GM18519 (cell line): ENCODE measurements around the gene GEMIN5.

ENCODE experiments used
- ATAC-seq: cut with Tn5 transposase; IDR thresholded peaks from one replicate; pipeline ENCODE4 v1.9.1; 2021; ENCODE audit warnings: mild to moderate bottlenecking, moderate library complexity; ENCODE audit not compliant: unreplicated experiment, low FRiP score

The GEMIN5 gene

DNA sequence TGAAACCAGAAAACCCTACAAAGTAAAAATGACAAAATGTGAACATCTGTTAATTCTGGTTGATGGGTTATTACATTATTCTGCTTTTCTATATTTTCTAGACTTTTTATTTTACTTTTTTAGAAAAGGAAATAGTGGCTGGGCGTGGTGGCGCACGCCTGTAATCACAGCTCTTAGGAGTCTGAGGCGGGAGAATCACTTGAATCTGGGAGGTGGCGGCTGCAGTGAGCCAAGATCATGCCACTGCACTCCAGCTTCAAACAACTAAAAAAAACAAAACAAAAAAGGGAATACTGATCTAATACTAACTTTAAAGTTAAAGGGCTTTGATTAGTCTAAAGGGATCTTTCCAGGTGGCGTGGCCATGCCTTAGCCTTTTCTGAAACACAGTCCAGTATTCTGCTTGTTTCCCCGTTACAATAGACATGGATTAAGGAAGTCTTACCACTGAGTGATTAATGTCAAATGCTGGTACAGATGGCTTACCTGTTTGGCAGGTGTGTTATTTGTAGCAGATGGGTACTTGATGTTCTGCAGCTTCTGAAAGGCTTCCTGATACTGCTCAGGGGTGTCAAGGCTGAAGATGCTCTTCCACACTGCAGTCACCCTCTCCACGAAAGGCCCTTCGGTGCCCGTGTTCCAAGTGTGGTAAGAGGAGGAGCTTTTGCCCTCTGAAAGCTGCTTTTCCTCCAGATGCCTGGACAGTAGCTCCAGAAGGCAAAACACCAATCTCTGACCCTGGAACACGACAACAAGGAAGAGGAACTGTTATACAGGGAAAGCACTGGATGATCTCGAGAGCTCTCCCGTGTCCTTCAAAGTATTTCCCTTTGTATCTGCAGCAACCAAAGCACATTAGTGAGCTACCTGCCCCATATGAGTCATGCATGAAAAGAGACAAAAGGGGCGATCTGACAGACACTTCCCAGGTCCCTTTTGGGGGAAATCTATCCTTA lies 42.1 kb downstream of the GEMIN5 start:
- ATAC-seq = no peak

DNA sequence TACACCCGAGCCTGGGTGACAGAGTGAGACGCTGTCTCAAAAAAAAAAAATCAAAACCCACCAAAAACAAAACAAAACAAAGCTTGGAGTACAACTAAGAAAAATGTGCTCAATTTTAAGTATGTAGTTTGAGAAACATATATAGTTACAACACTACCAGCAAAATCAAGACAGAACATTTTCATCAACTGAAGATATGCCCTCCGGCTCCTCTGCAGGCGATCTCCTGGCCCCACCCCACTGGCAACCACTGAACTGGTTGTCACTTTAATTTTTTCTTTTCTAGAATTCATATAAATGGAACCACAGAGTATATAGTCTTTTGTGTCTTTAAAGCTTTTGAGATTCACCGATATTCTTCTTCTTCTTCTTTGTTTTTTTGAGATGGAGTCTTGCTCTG lies 44.6 kb downstream of the GEMIN5 start:
- ATAC-seq = no peak

DNA sequence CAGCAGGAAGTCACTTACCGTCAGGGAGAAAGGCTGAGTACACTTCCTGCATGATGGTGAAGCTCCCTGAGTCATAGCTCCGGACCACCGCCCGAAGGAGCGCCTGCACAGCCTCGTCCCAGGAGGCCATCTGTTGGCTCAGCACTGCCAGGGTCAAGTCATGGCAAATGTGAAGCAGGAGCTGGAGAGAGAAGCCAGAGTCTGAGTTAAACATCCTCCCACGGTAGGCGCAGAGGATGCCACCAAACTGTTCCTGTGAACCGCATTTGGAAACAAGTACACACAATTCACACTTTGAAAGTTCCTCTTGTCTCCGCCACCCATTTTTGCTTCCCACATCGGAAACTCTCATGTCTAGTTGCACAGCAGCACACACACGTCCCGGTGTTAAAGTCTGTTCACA lies 45.6 kb downstream of the GEMIN5 start:
- no peak for ATAC-seq

DNA sequence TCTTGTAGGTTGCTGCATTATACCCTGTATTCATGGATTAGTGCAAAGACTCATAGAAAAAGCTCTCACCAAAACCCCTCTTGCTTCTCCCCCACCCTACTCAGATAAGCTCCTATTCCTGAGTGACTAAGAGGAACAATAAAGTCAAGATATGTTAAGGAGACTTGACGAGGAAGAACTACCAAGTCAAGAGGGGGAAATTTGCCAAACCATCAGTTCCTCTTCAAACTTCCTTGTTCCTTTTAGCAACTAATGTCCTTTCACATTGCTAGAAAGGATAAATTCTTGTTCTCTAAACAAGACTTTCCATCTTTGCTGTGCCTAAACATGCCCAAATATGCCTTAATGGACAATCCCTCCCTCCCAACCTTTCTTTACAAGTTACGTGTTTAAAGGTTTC lies 52.6 kb downstream of the GEMIN5 start:
- ATAC-seq = no peak

DNA sequence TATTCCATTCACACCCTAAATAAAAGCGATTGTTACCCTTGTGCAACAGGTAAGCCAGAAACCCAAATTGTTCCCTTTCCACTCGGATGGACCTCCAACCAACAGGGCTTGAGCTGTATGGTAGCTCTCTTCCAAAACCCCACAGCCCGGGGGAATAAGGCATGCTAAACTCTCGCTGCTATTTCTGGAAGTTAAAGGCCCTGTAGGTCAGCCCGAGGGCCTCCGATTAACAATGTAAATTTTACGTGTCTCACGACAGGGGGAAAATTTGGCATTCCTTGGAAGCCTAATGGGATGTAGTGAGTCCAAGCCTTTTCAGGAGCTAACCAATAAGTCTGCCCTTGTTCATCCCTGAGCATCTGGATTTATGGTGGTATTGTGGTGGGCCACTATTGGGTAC lies 53.6 kb downstream of the GEMIN5 start:
- ATAC-seq = no peak

DNA sequence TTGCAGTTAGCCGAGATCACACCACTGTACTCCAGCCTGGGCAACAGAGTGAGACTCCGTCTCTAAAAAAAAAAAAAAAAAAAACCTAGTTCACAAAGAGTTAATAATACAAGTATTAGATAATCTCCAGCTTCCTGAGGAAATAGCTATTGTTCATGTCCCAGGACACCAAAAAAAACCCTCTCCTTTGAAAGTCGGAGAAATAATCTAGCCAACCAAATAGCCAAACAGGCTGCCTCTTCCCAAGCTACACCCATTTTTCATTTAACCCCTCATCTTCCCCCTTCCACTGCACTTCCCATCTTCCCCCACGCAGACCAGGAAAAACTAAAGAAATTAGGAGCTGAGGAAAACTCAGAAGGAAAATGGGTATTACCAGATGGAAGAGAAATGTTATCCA lies 56.0 kb downstream of the GEMIN5 start:
- ATAC-seq = no peak

DNA sequence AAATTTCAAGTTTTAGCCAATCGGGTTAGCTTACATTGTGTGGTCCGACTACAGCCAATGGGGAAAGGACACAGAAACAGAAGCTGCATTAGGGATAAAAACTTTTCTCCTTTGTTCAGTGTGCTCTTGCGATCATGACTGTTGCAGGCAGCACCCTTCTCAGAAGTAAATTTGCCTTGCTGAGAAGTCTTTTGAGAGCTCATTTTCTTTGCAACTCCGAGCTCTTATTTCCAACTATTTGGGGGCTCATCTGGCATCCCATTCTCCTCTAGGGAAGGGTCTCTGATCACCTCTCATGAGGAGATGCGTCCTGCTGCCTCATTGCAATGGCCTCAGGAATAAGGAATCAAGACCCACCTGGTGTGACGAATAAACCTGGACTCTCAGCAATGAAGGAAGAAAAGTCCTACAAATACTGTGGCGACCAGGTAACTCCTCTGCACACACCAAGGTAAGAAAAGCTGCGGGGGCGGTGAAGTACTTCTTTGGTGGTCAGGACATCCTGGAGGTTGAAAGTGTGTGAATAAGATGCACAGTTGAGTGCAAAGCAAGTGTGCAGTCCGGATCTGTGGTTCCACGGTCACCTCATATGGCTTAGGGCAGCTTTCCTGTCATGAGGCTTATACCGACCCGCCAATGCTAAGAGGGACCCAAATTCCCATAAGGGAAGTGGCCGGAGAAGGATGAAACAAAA lies 59.2 kb downstream of the GEMIN5 start:
- ATAC-seq = no peak

DNA sequence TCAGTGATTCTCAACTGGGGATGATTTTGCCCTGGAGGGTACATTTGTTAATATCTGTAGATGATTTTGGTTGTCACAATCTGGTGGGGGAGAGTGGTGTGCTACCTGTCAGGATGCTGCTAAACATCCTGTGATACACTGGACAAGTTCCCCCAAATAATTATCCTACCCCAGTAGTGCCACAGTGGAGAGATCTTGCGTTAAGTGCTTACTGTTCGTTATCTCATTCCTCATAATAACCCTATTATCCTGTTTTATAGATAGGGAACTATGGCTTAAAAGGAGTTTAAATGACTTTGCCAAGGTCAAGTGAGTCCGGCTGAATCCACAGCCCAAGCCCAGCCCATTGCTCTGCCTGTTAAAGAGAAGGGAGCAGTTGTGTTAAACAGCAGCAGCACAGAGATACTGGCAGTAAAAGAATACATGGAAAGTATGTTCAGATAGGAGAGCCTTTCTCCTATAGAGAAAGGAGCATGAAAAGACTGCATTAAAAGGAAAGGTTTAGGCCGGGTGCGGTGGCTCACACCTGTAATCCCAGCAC lies 64.2 kb downstream of the GEMIN5 start:
- no peak for ATAC-seq

DNA sequence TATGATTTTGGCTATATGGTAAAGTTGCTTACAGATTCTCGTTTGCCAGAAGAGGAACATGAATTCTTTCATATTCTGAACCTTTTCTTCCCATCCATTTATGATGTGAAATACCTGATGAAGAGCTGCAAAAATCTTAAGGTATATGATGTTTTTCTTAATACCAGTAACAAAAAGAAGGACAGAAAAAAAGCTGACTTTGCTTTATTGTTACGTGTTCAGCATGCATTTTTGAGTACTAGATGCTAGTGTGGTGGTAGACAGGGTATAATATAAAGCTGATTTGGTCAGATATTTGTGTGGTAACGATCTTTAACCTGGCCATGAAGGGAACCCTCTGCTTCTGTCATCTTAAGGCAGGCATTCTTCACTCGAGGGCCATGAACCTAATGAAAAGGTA lies 66.3 kb downstream of the GEMIN5 start:
- ATAC-seq = no peak

DNA sequence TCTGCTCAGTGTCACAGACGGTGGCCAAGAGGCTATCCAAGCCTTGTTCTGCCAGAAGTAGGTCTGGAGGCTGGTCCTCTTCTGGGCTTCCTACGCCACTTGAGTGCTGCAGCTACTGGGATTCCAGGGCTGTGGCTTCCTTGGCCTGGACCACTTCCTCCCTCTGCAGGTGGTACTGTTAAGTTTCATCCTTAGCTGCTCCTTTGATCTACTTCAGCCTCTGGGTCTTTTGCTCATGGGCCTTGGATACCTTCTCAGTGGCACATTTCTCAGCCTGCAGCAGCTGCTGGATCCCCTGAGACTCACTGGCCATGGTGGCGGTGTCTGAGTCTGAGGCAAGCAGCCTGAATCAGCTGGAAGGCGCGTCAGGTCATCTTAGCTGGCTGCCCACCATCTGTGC lies 69.3 kb downstream of the GEMIN5 start:
- ATAC-seq = no peak

DNA sequence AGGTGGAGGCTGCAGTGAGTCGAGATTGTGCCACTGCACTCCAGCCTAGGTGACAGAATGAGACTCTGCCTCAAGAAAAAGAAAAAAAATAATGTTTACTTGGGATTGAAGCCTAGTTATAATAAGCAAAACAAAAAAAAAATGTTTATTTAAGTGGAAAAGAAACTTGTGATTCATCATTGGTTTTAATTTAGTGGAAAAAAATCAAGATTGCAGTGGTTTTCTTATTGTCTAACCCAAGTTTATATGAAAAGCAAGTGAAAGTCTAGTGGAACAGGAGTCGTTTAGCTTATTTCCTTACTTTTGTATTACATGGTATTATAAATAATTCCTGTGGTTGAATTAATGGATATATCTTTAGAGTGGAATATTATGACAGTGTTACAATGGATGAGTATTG lies 71.2 kb downstream of the GEMIN5 start:
- ATAC-seq = no peak

DNA sequence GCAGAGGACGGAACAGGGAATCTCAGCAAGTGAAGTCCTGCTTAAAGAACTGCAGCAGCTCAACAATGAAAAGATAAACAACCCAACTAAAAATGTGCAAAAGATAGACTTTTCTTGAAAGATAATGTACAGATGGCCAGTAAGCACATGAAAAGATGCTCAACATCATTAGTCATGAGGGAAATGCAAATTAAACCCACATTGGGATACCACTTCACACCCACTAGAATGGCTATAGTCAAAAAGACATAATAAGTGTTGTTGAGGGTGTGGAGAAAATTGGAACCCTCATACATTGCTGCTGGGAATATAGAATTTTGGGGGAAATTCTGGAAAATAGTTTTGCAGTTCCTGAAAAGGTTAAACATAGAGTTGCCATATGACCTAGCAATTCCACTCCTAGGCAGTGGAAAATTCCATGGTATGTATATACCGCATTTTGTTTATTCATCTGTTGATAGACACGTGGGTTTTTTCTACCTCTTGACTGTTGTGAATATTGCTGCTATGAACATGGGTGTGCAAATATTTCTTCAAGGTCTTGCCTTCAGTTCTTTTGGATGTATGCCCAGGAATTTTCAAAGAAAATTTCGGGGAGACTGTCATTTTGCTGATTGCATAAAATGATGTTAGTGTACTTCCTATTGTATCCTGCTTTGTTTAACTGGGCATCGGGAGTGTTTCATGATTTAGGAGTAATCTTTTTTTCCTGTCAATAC lies 72.4 kb downstream of the GEMIN5 start:
- no peak for ATAC-seq

DNA sequence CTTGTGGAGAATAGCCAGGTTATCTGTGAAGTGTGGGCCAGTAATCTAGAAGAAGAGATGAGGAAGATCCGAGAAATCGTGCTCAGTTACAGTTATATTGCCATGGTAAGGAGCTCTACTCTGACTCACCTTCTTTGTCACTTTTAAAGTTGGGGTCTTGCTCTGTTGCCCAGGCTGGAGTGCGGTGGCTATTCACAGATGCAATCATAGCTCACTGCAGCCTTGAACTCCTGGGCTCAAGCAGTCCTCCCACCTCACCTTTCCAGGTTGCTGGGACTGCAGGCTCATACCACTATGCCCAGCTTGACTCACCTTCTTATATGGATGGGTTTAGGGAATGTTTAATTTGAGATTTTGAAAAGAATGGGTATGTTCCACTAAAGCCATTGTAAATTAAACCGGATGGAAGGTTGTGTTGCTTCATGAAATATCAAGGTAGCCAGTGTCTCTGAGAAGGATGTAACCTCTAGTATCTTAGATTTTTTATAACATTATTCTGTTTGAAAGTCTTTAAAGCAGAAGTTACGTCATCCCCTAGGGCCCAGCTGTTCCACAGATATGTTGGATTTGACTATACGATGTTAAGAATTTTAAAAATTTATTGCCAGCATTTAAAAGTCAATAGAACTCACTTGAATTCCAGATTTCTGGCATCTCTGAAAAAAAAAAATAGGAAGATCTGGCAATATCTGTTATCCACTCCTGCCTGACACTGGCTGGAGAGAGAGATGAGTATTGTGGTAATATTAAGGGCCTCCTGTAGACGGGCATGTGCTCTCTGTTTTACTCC lies 74.5 kb downstream of the GEMIN5 start:
- no peak for ATAC-seq

DNA sequence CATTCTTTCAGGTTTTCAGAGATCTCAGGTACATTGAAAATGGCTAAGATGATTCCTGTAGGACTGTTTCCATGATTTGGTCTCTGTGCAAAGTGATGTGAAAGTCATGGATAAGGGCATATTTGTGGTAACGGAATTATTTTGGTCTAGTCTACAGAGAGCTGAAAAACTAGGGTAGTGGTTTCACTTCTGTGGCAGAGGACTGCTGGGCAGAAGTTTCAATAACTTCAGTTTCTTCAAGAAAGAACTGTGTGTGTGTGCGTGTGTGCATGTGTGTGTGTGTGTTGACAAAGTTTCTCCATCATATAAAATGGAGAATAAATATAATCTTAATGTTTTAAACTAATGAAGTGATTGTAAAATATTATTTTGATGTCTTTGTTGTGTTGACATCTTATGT lies 75.2 kb downstream of the GEMIN5 start:
- no peak for ATAC-seq

DNA sequence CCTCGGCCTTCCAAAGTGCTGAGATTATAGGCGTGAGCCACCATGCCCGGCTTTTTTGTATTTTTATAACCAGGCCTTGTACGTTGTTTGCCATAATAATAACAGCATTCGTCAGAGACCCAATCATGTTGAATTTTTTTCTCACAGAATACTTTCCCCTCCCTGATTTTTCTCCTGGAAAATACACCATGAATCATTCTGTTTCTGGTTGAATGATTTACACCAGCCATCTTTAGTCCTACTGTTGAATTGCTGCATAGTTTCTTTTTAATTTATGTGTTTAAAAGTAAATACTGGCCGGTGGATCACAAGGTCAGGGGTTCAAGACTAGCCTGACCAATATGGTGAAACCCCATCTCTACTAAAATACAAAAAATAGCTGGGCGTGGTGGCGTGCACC lies 76.1 kb downstream of the GEMIN5 start:
- no peak for ATAC-seq

DNA sequence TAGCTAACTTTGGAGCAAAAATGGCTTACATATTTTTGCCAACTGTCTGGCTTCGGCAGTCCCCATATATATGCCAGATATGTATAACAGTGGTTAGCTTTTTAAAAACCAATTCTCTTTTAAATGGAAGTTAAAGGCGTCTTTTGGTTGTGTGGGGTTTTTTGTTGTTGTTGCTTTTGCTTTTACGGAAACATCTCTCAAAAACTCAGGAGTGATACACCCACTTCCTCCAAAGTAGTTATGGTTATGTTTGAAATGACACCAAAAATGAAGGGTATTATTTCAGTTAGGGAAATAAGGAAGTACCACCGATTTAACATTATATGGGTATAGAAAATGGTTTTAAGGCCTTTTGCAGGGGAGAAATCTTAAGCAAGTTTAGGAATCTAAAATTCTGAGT lies 77.2 kb downstream of the GEMIN5 start:
- no peak for ATAC-seq

DNA sequence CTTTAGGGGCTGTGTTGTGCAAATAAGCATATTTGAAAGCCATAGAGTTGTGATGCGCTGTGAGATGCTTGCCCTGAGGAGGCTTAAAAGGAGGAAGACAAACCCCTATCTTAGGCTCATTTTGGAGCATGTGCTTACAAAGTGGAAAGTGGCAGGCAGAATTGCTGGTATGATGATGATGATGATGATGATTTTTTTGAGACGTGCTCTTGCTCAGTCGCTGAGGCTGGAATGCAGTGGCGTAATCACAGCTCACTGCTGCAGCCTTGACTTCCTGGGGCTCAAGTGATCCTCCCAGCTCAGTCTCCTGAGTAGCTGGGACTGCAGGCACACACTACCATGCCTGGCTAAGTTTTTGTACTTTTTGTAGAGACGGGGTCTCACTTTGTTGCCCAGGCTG lies 77.9 kb downstream of the GEMIN5 start:
- ATAC-seq = no peak

DNA sequence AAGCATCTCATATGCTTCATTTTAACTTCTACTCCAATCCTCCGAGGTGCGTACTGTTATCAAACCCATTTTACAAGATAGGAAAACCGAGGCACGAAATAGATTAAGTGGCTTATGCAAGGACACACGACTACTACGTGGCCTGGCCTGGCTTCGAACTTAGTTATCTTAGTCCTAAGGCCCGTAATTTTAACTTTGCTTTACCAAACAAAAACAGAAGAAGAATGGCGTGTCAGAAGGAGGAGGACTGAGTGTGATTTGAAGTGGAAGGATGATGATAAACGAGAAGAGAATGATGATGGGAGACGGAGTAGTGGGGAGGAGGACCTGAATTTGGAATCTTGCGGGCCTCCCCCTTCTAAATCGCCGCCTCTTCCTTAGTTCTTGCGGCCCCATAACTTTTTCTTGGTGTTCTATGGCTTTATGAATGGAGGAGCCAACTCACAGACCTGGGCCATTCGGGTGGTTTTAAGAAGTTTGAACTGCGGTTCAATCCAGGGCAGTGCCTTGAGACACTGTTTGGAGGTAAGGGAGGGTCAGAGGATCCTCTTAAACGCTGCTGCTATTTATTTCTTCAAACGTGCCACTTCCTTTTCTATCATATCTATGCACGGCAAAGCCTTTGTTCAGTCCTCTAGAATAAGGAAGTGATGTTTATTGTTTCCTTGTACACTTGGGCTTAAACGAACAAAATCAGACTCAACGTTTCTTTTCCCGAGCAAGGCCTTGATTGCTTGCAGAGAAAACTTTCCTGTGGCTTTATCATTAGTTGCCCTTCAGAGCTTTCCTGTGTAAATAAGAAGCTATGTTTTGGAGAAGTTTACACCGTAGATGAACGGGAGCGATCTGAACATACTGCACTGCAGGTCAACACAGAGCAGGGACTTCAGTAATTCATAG lies 78.8 kb downstream of the GEMIN5 start:
- ATAC-seq = peak; percentile 27

DNA sequence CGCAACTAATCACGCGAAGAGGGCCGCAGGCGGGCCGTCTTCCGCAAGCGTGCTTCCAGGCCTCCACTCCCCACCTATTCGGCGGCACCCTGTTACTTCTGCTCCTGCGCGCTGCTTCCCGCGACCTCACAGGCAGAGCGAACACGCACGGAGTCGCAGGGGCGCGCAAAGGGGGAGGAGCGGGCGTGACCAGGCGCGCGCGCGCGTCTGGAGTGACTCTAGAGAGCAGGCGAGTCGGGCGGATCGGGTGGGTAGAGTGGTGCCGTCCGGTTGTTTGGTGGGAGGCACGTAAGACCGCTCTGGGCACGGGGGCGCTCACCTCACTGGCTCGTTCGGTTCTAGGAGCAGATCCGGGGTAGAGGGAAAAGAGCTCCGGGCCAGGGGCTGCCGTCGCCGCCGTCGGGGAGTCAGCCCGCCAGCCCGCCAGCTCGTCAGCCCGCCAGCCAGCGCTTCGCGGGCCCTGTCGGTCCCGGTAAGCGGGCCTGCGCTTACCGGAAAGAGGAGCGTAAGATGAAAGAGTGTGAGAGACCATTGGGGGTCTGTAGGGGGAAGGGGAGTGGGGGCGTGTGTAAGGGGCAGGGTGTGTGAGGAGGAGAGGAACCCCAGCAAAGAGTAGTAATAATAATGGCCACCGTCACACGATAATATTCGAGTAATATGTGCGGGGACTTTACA lies 79.6 kb downstream of the GEMIN5 start, which contains the start of gene CNOT8:
Gene CNOT8, plus strand, starts transcription at position 331 of the 675 bp plus-strand sequence. CDS start 4,652 bp downstream, outside the sequence.
- peak; percentile 61 for ATAC-seq
